Hepatocyte (in vitro differentiated cells): ENCODE results near the gene TAAR9. TPM values are rescaled to one million over a fixed set of nuclear protein-coding genes. Genes with fewer than 3 reads are reported as not detected.

Source experiments
- DNase-seq: peaks from one replicate; pipeline ENCODE4 v3.0.0-alpha.2; 2016; ENCODE audit warnings: low spot score
- H2AFZ ChIP-seq: fragments of 200-600 bp; sonication (generic); 2 replicates; pipeline ENCODE4 v1.6.0; 2016; ENCODE audit warnings: antibody characterized with exemption, mild to moderate bottlenecking
- H3K27ac ChIP-seq: fragments of 200-600 bp; sonication (generic); 2 replicates; pipeline ENCODE4 v1.5.1; 2016; ENCODE audit warnings: mild to moderate bottlenecking
- H3K27me3 ChIP-seq: fragments of 200-600 bp; sonication (generic); 2 replicates; pipeline ENCODE4 v1.6.1; 2016
- H3K36me3 ChIP-seq: fragments of 200-600 bp; sonication (generic); replicated peaks from 2 replicates; pipeline ENCODE4 v1.5.1; 2016; ENCODE audit warnings: low read depth; ENCODE audit not compliant: insufficient read depth
- H3K4me1 ChIP-seq: fragments of 200-600 bp; sonication (generic); 2 replicates; pipeline ENCODE4 v1.5.1; 2016; ENCODE audit warnings: mild to moderate bottlenecking, moderate library complexity; ENCODE audit not compliant: insufficient read depth
- H3K4me2 ChIP-seq: fragments of 200-600 bp; sonication (generic); 2 replicates; pipeline ENCODE4 v1.6.0; 2016
- H3K4me3 ChIP-seq: fragments of 200-600 bp; sonication (generic); 2 replicates; pipeline ENCODE4 v1.5.1; 2016; ENCODE audit warnings: mild to moderate bottlenecking
- H3K79me2 ChIP-seq: fragments of 200-600 bp; sonication (generic); 2 replicates; pipeline ENCODE4 v1.6.0; 2017; ENCODE audit warnings: mild to moderate bottlenecking
- H3K9me2 ChIP-seq: fragments of 200-600 bp; sonication (generic); replicated peaks from 2 replicates; pipeline ENCODE4 v1.6.0; 2017; ENCODE audit warnings: mild to moderate bottlenecking; ENCODE audit not compliant: insufficient read depth
- H3K9me3 ChIP-seq: fragments of 200-600 bp; sonication (generic); 2 replicates; pipeline ENCODE4 v1.5.1; 2016; ENCODE audit warnings: low read depth, mild to moderate bottlenecking
- H4K20me1 ChIP-seq: fragments of 200-600 bp; sonication (generic); 2 replicates; pipeline ENCODE4 v1.6.0; 2016; ENCODE audit warnings: mild to moderate bottlenecking; ENCODE audit not compliant: insufficient read depth, poor library complexity, severe bottlenecking
- EZH2 ChIP-seq: fragments of 200-600 bp; sonication (generic); IDR thresholded peaks from 2 replicates; pipeline ENCODE4 v1.6.1; 2016; ENCODE audit warnings: antibody characterized with exemption, mild to moderate bottlenecking, borderline replicate concordance
- EZH2phosphoT487 ChIP-seq: fragments of 200-600 bp; sonication (generic); IDR thresholded peaks from one replicate; pipeline ENCODE4 v1.6.1; 2018; ENCODE audit warnings: antibody characterized with exemption, mild to moderate bottlenecking, low read depth, moderate library complexity; ENCODE audit not compliant: unreplicated experiment, severe bottlenecking
- WGBS: methylation state at CpG from one replicate; pipeline ENCODE4 v1.1.6; 2016; ENCODE audit warnings: low lambda C conversion rate; ENCODE audit errors: missing lambda C conversion rate; 5-methylcytosine and 5-hydroxymethylcytosine counted together
- polyA plus RNA-seq: library from polyadenylated mRNA; unstranded; fragments of >200 nt; fragmentation: Nextera tagmentation; extraction: Ambion mirVana; gene quantifications from 2 replicates; pipeline ENCODE4 v1.2.1, GENCODE V29; 2016
- total RNA-seq: library from RNA; depleted of rRNA; stranded (reverse); fragments of >200 nt; gene quantifications from 2 replicates; pipeline ENCODE4 v1.2.3, GENCODE V29; 2014
- TF ChIP-seq, protein P1 (sequence below): fragments of 200-600 bp; sonication (generic); IDR thresholded peaks from 2 replicates; pipeline ENCODE4 v1.5.1; 2016; ENCODE audit warnings: antibody characterized with exemption, mild to moderate bottlenecking; ENCODE audit not compliant: poor library complexity

TAAR9 gene
- total and polyA plus RNA-seq, 2 experiments from 2014 or later, result not detected

DNA sequence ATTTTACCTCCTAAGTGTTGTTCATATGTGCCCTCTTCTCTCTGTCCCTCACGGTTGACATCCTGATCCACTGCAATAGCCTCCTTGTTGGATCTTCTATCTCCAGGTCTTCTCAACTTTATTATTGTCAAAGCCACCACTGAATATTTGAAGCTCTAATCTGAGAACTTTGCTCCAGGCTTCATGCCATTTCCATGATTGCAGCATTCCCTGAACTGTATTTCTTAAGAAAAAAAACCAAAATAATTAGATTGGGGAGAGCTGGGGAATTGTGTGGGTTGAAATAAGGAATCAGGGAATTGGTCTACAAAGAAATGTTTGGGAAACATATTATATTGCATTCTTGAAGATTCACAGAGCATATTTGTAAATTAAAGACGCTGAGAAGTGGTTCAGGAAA lies 22.7 kb upstream of the TAAR9 start:
- no peaks in the 10 kb centered on the region for H3K9me2 ChIP-seq
- no peaks in the 10 kb centered on the region for H3K36me3 ChIP-seq
- no peak overlapping the region for H3K27ac ChIP-seq
- no peaks in the 10 kb centered on the region for H3K9me3 ChIP-seq
- H3K4me3 ChIP-seq, result no peak overlapping the region
- peaks cover 19% of the 10 kb centered on the region for H3K79me2 ChIP-seq
- H3K27me3 ChIP-seq, result no peaks in the 10 kb centered on the region
- 69% methylated on average over 2 of the region's 2 CpGs for WGBS
- H3K4me2 ChIP-seq, result no peak overlapping the region
- no peak for DNase-seq
- no peaks in the 10 kb centered on the region for H4K20me1 ChIP-seq
- no peak overlapping the region for H2AFZ ChIP-seq
- H3K4me1 ChIP-seq, result peaks cover 6% of the 10 kb centered on the region
- no peak for TF ChIP-seq EZH2
- TF ChIP-seq, protein P1, sequence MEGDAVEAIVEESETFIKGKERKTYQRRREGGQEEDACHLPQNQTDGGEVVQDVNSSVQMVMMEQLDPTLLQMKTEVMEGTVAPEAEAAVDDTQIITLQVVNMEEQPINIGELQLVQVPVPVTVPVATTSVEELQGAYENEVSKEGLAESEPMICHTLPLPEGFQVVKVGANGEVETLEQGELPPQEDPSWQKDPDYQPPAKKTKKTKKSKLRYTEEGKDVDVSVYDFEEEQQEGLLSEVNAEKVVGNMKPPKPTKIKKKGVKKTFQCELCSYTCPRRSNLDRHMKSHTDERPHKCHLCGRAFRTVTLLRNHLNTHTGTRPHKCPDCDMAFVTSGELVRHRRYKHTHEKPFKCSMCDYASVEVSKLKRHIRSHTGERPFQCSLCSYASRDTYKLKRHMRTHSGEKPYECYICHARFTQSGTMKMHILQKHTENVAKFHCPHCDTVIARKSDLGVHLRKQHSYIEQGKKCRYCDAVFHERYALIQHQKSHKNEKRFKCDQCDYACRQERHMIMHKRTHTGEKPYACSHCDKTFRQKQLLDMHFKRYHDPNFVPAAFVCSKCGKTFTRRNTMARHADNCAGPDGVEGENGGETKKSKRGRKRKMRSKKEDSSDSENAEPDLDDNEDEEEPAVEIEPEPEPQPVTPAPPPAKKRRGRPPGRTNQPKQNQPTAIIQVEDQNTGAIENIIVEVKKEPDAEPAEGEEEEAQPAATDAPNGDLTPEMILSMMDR, result no peak
- no peak for TF ChIP-seq EZH2phosphoT487

DNA sequence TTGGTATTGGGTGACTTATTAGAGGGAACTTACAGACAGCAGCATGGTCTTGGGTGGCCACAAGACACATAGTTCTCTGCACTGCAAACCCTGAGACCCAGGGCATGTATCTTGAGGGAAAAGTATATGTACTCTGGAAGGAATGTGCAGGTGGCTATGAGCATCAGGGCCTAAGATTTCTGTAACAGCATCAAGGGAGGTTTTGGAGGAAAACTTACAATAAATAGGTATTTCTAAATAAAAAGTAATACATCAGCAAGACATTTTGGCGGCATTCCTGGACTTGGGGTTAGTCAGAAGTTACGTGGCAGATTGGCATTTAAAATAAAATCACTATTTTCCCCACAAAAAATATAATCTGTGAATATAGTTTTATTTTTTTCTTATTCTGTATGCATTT lies 17.1 kb upstream of the TAAR9 start:
- Histone ChIP-seq H3K36me3 (no peaks in the 10 kb centered on the region), H2AFZ (no peak overlapping the region), H4K20me1 (no peaks in the 10 kb centered on the region), H3K27ac (no peak overlapping the region), H3K27me3 (no peaks in the 10 kb centered on the region), H3K4me1 (no peaks in the 10 kb centered on the region), H3K9me3 (no peaks in the 10 kb centered on the region), H3K4me3 (no peak overlapping the region), H3K9me2 (no peaks in the 10 kb centered on the region), H3K4me2 (no peak overlapping the region), H3K79me2 (no peaks in the 10 kb centered on the region)
- WGBS, result 48% methylated on average over 2 of the region's 2 CpGs
- TF ChIP-seq, protein P1, result no peak
- TF ChIP-seq EZH2phosphoT487 (no peak), EZH2 (no peak)
- no peak for DNase-seq

DNA sequence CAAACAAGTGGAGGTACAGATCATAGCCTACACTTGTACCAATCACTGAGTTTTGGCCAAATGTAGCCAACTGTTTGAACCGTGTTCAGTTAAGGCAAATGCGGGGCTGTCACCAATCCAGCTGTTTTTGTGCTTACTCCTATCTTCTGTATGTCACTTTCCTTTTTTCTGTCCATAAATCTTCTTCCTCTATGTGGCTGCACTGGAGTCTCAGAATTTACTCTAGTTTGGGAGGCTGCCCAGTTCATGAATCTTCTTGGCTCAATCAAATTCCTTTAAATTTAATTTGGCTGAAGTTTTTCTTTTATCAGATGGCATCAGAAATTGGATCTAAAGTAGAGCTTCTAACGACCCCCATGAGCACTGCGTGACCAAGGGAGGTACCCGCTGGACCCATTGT lies 13.4 kb upstream of the TAAR9 start:
- no peak overlapping the region for H3K4me3 ChIP-seq
- no peak overlapping the region for H2AFZ ChIP-seq
- no peak overlapping the region for H3K27ac ChIP-seq
- H4K20me1 ChIP-seq, result no peaks in the 10 kb centered on the region
- no peaks in the 10 kb centered on the region for H3K36me3 ChIP-seq
- no peak for DNase-seq
- no peaks in the 10 kb centered on the region for H3K9me2 ChIP-seq
- H3K4me1 ChIP-seq, result no peaks in the 10 kb centered on the region
- TF ChIP-seq EZH2phosphoT487, result no peak
- TF ChIP-seq, protein P1, result no peak
- TF ChIP-seq EZH2, result no peak
- 90% methylated on average over 5 of the region's 5 CpGs for WGBS
- no peaks in the 10 kb centered on the region for H3K79me2 ChIP-seq
- H3K27me3 ChIP-seq, result no peaks in the 10 kb centered on the region
- no peaks in the 10 kb centered on the region for H3K9me3 ChIP-seq
- H3K4me2 ChIP-seq, result no peak overlapping the region

DNA sequence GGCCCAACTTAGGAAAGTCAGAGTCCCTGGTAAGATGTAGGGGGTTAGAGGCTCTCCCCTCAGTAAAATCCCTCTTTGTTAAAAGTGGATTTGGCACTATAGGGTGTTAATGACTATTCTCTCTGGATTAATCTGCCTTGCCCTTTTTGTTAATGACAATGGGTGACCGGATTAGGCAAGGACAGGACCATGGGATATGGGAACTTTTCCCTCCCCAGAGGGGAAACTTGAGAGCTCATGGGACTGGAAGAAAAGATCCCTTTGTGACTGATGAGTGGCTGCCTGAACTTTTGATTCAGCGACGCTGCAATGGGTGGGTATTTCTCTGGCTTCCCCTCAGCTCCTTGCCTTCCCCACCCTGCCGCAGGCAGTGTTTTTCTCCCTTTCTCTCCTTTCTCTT lies 12.2 kb upstream of the TAAR9 start:
- H3K4me1 ChIP-seq, result no peaks in the 10 kb centered on the region
- whole genome bisulfite sequencing, result 68% methylated on average over 4 of the region's 4 CpGs
- H3K9me3 ChIP-seq, result no peaks in the 10 kb centered on the region
- no peak overlapping the region for H3K4me3 ChIP-seq
- H3K9me2 ChIP-seq, result no peaks in the 10 kb centered on the region
- no peaks in the 10 kb centered on the region for H3K79me2 ChIP-seq
- H2AFZ ChIP-seq, result no peak overlapping the region
- no peak for TF ChIP-seq EZH2phosphoT487
- no peak for TF ChIP-seq EZH2
- TF ChIP-seq, protein P1, result no peak
- H4K20me1 ChIP-seq, result no peaks in the 10 kb centered on the region
- DNase-seq, result no peak
- H3K27me3 ChIP-seq, result no peaks in the 10 kb centered on the region
- no peak overlapping the region for H3K4me2 ChIP-seq
- no peaks in the 10 kb centered on the region for H3K36me3 ChIP-seq
- no peak overlapping the region for H3K27ac ChIP-seq
